HL-60 (cell line): Measurements from ENCODE around the gene CLDN1.

Source experiments
- DNase-seq, 2 experiments: peaks; one replicate each; pipeline ENCODE4 v3.0.0-alpha.2; 2010 to 2020; ENCODE audit warnings: low read depth in 1 of 2, low spot score in 1 of 2
- H3K27ac ChIP-seq: fragments of 250-450 bp; sonication (Bioruptor Pico); replicated peaks from 2 replicates; pipeline ENCODE4 v1.5.1; 2020; ENCODE audit warnings: mild to moderate bottlenecking, moderate library complexity
- H3K27me3 ChIP-seq: fragments of 250-450 bp; sonication (Bioruptor Pico); 2 replicates; pipeline ENCODE4 v1.5.1; 2021; ENCODE audit warnings: mild to moderate bottlenecking, moderate library complexity; ENCODE audit not compliant: insufficient read depth, poor library complexity, severe bottlenecking
- H3K4me3 ChIP-seq: replicated peaks from 2 replicates; pipeline ENCODE4 v1.5.1; 2011; ENCODE audit warnings: mild to moderate bottlenecking, control low read depth, low read length; ENCODE audit not compliant: insufficient read depth
- GABPA ChIP-seq: IDR thresholded peaks from 2 replicates; pipeline ENCODE4 v1.6.1; 2012; ENCODE audit warnings: low read depth
- POLR2AphosphoS5 ChIP-seq: IDR thresholded peaks from 2 replicates; pipeline ENCODE4 v1.6.1; 2012; ENCODE audit warnings: low read depth
- SPI1 ChIP-seq: IDR thresholded peaks from 2 replicates; pipeline ENCODE4 v1.6.1; 2012; ENCODE audit warnings: low read depth, mild to moderate bottlenecking, borderline replicate concordance
- TF ChIP-seq, protein P1 (sequence below): IDR thresholded peaks from one replicate; pipeline ENCODE4 v1.5.1; 2011; ENCODE audit warnings: low read length, control low read depth, inconsistent platforms; ENCODE audit not compliant: insufficient read depth
- TF ChIP-seq, protein P2 (sequence below): IDR thresholded peaks from 2 replicates; pipeline ENCODE4 v1.6.1; 2012; ENCODE audit warnings: low read depth; ENCODE audit not compliant: insufficient replicate concordance

CLDN1 gene

DNA sequence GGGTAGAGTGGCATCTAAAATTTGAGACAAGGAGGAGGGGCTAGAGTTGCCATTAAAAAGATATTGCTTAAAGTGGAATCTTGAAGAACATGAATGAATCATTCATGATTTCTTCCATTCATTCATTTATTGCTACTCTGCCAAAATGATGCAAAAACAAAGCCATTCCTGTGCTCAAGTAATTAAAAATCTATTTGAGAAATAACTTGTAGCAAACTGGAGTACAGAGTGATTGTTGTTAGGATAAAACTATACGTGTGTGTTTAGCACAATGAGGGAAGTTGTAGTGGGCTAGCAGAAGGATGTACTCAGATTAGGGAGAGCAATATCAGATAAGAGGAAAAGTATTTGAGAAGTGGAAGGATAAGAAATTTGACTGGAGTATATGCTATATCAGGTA lies 11.7 kb upstream of the CLDN1 start:
- DNase-seq, result no peak
- H3K27ac ChIP-seq, result no peak overlapping the region
- no peak overlapping the region for H3K4me3 ChIP-seq
- H3K27me3 ChIP-seq, result no peaks in the 10 kb centered on the region
- no peak for TF ChIP-seq SPI1
- no peak for TF ChIP-seq GABPA
- TF ChIP-seq, protein P1, sequence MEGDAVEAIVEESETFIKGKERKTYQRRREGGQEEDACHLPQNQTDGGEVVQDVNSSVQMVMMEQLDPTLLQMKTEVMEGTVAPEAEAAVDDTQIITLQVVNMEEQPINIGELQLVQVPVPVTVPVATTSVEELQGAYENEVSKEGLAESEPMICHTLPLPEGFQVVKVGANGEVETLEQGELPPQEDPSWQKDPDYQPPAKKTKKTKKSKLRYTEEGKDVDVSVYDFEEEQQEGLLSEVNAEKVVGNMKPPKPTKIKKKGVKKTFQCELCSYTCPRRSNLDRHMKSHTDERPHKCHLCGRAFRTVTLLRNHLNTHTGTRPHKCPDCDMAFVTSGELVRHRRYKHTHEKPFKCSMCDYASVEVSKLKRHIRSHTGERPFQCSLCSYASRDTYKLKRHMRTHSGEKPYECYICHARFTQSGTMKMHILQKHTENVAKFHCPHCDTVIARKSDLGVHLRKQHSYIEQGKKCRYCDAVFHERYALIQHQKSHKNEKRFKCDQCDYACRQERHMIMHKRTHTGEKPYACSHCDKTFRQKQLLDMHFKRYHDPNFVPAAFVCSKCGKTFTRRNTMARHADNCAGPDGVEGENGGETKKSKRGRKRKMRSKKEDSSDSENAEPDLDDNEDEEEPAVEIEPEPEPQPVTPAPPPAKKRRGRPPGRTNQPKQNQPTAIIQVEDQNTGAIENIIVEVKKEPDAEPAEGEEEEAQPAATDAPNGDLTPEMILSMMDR, result no peak
- TF ChIP-seq POLR2AphosphoS5, result no peak
- TF ChIP-seq, protein P2, sequence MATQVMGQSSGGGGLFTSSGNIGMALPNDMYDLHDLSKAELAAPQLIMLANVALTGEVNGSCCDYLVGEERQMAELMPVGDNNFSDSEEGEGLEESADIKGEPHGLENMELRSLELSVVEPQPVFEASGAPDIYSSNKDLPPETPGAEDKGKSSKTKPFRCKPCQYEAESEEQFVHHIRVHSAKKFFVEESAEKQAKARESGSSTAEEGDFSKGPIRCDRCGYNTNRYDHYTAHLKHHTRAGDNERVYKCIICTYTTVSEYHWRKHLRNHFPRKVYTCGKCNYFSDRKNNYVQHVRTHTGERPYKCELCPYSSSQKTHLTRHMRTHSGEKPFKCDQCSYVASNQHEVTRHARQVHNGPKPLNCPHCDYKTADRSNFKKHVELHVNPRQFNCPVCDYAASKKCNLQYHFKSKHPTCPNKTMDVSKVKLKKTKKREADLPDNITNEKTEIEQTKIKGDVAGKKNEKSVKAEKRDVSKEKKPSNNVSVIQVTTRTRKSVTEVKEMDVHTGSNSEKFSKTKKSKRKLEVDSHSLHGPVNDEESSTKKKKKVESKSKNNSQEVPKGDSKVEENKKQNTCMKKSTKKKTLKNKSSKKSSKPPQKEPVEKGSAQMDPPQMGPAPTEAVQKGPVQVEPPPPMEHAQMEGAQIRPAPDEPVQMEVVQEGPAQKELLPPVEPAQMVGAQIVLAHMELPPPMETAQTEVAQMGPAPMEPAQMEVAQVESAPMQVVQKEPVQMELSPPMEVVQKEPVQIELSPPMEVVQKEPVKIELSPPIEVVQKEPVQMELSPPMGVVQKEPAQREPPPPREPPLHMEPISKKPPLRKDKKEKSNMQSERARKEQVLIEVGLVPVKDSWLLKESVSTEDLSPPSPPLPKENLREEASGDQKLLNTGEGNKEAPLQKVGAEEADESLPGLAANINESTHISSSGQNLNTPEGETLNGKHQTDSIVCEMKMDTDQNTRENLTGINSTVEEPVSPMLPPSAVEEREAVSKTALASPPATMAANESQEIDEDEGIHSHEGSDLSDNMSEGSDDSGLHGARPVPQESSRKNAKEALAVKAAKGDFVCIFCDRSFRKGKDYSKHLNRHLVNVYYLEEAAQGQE, result no peak

DNA sequence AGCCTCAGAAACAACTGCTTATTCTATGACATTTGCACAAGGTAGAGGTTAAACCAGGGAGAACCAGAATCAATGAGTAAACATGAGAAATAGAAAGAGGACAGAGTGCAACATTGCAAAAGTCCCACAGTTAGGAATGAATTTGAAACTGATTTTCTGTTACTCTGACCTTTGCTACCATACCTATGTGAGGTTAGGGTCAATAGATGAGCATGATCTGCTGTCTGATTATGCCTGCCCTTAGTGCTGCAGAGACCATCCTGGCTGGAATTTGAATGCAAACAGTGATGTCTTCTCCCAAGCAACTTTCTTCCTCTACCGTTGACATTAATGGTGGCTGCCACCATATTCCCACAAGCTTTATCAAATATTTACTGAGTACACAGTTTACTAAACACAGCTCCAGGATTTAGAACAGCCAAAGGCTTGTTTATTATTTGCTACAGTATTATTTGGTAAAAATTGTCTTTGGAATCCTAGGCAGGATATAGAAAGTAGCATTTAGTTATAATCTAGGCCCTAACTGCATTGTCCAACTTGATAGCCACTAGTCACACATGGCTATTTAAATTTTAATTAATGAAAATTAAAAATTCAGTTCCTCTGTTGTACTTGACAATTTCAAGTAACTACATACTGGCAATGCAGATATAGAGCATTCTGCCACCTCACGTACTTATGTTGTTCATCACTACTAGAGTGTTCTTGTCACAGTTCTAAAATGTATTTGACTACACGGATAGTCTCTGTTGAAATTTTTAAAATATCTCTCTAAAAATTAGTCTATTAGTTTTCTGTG lies 8.9 kb upstream of the CLDN1 start:
- no peak for DNase-seq
- H3K27me3 ChIP-seq, result no peaks in the 10 kb centered on the region
- TF ChIP-seq GABPA (no peak), SPI1 (no peak), POLR2AphosphoS5 (no peak)
- TF ChIP-seq, protein P2, result no peak
- TF ChIP-seq, protein P1, result no peak
- no peak overlapping the region for H3K4me3 ChIP-seq
- no peak overlapping the region for H3K27ac ChIP-seq

DNA sequence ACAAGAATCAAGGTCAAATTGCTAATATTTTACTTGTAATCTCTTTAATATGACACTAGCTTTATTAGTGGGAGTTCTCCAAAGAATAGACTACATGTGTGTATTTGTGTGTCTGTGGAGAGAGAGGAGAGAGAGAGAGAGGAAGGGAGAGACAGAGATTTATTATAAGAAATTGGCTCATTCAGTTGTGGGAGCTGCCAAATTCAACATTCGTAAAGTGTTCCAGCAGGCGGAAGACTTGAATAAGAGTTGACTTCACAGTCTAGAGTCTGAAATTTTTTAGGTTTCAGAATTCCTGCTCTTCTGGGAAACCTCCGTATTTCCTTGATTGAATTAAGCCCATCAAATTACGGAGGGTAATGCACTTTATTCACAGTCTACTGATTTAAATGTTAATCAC lies 4.7 kb upstream of the CLDN1 start:
- Histone ChIP-seq H3K4me3 (no peak overlapping the region), H3K27ac (no peak overlapping the region), H3K27me3 (no peaks in the 10 kb centered on the region)
- DNase-seq, result no peak
- TF ChIP-seq, protein P2, result no peak
- TF ChIP-seq POLR2AphosphoS5 (no peak), SPI1 (no peak), GABPA (no peak)
- TF ChIP-seq, protein P1, result no peak
